ENCODE measurements around the gene PFDN6. TPM values are rescaled to one million over a fixed set of nuclear protein-coding genes. Genes with fewer than 3 reads are reported as not detected.

Gene PFDN6
- total RNA-seq, 1 experiment from 2014 or later, result 85.8 TPM

DNA sequence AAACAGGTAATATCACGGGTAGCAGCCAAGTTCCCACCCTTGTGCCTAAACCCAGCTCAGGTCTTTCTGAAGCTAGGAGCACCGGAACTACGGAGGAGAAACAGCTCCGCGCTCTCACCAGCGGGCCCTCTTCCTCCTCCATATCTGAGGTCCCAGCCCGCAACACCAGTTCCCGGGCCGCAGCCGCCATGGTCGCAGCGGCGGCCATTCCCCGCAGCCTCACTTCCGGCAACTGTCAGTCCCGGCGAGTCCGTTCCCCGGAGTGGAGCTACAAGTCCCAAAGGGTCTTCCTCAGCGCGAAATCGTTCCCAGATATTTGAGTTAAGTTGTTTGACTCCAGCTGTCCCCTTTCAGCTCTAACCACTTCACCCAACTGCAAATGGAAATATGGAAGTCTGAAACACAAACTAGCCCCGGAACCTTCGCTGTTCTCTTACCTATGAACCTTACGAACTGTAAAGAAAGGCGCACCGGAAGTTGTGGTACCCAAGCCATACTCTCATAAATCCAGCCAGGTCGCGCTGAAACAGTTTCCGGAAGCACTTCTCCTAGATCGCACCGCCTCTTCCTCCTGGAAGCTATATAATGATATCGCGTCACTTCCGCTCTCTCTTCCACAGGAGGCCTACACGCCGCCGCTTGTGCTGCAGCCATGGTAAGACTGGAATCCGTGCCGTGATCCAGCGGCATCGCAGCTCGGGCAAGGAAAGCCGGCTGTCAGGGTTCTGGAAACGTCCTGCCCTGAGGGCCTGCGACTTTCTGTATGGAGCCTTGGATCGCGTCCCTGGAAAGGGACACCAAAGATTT, 17.7 kb upstream of the PFDN6 start, which contains the start of the genes RPS18 and VPS52:
TSS of gene RPS18 (plus strand) at position 608 of the 807 bp plus-strand sequence. CDS start at position 653, 45 bp downstream.
TSS of gene VPS52 (minus strand) at position 409 of the 807 bp plus-strand sequence. CDS start at position 208, 201 bp downstream.
- no peak for TF ChIP-seq CTCF (conservative IDR thresholded peaks at IDR 0.05)
- H3K79me2 ChIP-seq (ENCODE audit: insufficient read depth, low read length), result peaks cover 23% of the 10 kb centered on the region; the same call in 1 of the 2 replicates
- H3K4me1 ChIP-seq (ENCODE audit: insufficient read depth, low read length), result no peaks in the 10 kb centered on the region; the same call in 1 of the 2 replicates
- H2AFZ ChIP-seq (ENCODE audit: low read length), result peak within 1 kb of the TSS; percentile 91
- no peak within 1 kb of the TSS for H4K91ac ChIP-seq (ENCODE audit: insufficient read length, low read depth, low read length)
- no peak within 1 kb of the TSS for H3K23ac ChIP-seq (ENCODE audit: insufficient read length, low read depth, low read length)
- H3K56ac ChIP-seq (ENCODE audit: insufficient read length, low read depth, low read length), result peak within 1 kb of the TSS; percentile 31
- peak within 1 kb of the TSS; percentile 23 for H4K8ac ChIP-seq (replicated peaks; ENCODE audit: insufficient read length, low read depth, low read length)
- no peaks in the 10 kb centered on the region for H3K9me3 ChIP-seq (ENCODE audit: control insufficient read depth, low read depth, low read length)
- H3K27me3 ChIP-seq (ENCODE audit: insufficient read depth, low read length), result no peaks in the 10 kb centered on the region
- peak within 1 kb of the TSS; percentile 90 for H2BK5ac ChIP-seq (ENCODE audit: insufficient read length, low read length)
- H3K9me3 Mint-ChIP-seq, result no peaks in the 10 kb centered on the region; a peak in 1 of 5 replicates
- peaks cover 46 to 77% (median 77%) of the 10 kb centered on the region in 3 experiments for H3K36me3 Mint-ChIP-seq (ENCODE audit: insufficient read depth in 1 of 3, low read depth in 3 of 3)
- H3K27ac ChIP-seq (ENCODE audit: insufficient read length, low read depth, low read length), result peak within 1 kb of the TSS; percentile 74
- peak within 1 kb of the TSS; percentile 23 for H4K5ac ChIP-seq (ENCODE audit: insufficient read length, low read depth, low read length)
- H3K18ac ChIP-seq (ENCODE audit: insufficient read length, low read depth, low read length), result peak within 1 kb of the TSS; percentile 96
- H3K14ac ChIP-seq (ENCODE audit: insufficient read depth, low read length), result peak within 1 kb of the TSS; percentile 95; the same call in 1 of the 2 replicates
- WGBS (ENCODE audit: extremely low coverage, insufficient read length, low lambda C conversion rate), result no CpG with 5 or more reads among the region's 48 CpGs
- H3K9ac ChIP-seq (ENCODE audit: extremely low read depth, insufficient read length, low read length), result peak within 1 kb of the TSS; percentile 99
- peaks cover 4% of the 10 kb centered on the region for H3K23me2 ChIP-seq (ENCODE audit: insufficient read length, low read depth, low read length, poor library complexity, severe bottlenecking)
- no peak within 1 kb of the TSS for H2BK15ac ChIP-seq (ENCODE audit: low read depth, low read length)
- H3K4ac ChIP-seq (ENCODE audit: low read depth, low read length), result no peak within 1 kb of the TSS; the same call in 1 of the 2 replicates
- H2BK12ac ChIP-seq (ENCODE audit: insufficient read length, low read depth, low read length), result peak within 1 kb of the TSS; percentile 66
- H3K27me3 Mint-ChIP-seq (ENCODE audit: low read depth), result no peaks in the 10 kb centered on the region; the same call in 1 of the 2 replicates
- peak within 1 kb of the TSS; percentile 0 for H2BK120ac ChIP-seq (ENCODE audit: low read depth, low read length, poor library complexity, severe bottlenecking)
- peaks cover 30 to 46% of the 10 kb centered on the region in 2 experiments for H3K4me1 Mint-ChIP-seq
- H3T11ph ChIP-seq (ENCODE audit: low read length), result no peak within 1 kb of the TSS
- peak within 1 kb of the TSS; percentile 86 for H3K4me2 ChIP-seq (ENCODE audit: insufficient read depth, insufficient read length, low read length)
- no peak within 1 kb of the TSS for H2AK5ac ChIP-seq (ENCODE audit: insufficient read length, low read length)
- peak; percentile 96 for DNase-seq
- peak within 1 kb of the TSS; percentile 99 to 100 (median 100) for H3K27ac Mint-ChIP-seq
- H4K20me1 ChIP-seq (ENCODE audit: control insufficient read depth, insufficient read depth, insufficient read length), result no peaks in the 10 kb centered on the region
- H3K4me3 Mint-ChIP-seq, result peak within 1 kb of the TSS; percentile 89 to 94
- no peak within 1 kb of the TSS for H2BK20ac ChIP-seq (ENCODE audit: low read depth, low read length, poor library complexity, severe bottlenecking)
- no peaks in the 10 kb centered on the region for H3K79me1 ChIP-seq (ENCODE audit: insufficient read depth, low read depth, low read length, poor library complexity, severe bottlenecking)

Measured in H9 (cell line).